Brain pericyte (primary cell): Measurements from ENCODE around the gene STX8.
"Not testable (repeated sequence)": the region's sequence is repeated elsewhere in the genome, so short reads cannot be mapped to it uniquely, and the experiment has no call there.

Experiments used
- DNase-seq: peaks from one replicate; pipeline ENCODE4 v3.0.0-alpha.2; 2012; ENCODE audit warnings: low read depth, low spot score

STX8 gene

DNA sequence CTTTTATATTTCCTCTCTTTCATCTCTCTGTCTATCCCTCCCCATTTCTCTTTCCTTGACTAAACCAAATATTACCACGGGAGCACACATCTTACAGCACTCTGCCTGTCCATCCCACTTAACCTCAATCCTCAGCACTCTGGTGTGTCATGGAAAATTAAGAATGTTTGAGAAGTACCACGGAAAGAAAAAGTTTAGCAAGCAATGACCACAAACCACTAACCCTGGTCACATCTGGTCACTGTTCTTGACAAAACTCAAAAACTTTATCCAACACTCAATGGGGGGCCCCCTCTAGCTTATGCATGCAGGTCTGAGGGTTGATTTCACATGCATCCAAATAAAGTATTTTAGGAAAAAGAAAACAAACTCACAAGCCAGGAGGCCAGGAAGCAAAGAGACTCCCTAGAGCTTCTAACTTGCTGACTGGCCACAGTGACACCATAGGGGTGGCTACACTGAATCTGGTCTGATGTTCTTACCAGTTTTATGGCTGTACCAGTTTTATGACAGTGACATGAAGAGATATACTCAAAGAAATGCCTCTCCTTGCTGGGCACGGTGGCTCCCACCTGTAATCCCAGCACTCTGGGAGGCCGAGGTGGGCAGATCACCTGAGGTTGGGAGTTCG, 229.2 kb downstream of the STX8 start:
- DNase-seq: no peak

DNA sequence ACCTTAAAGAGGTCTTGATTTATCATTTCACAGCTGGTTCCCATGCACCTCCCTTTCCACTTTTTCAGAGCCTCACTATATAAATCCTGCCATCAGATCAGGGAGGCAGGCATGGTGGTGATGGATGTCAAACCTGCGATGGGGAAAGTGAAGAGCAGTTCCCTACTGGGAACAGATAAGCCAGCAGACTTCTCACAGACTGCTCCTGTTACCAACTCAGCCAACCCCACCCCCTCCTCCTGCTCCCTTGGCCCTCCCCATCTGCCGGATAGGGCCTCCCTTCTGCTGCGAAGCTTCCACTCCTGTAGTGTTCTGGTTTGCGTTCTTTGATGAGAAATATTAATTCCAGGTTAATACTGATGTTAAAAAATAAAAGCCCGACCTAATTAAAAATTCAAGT, 232.1 kb downstream of the STX8 start:
- DNase-seq: no peak

DNA sequence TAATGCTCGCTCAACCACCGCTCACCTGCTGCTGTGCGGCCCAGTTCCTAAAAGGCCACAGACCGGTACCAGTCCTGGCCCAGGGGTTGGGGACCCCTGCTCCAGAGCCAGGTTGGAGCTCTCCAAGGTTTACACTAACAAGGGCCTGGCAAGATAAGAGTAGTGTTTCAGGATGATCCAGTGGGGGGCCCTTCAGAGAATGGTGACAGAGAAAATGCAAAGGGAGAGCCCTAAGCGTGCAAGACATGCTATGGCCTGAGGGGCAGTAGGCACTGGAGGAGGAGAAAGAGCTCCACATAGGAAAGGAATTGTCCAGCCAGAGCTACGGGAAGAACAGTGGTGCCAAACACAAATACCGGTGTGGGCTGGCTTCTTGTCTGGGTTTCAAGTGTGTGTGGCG, 233.4 kb downstream of the STX8 start:
- DNase-seq: no peak

DNA sequence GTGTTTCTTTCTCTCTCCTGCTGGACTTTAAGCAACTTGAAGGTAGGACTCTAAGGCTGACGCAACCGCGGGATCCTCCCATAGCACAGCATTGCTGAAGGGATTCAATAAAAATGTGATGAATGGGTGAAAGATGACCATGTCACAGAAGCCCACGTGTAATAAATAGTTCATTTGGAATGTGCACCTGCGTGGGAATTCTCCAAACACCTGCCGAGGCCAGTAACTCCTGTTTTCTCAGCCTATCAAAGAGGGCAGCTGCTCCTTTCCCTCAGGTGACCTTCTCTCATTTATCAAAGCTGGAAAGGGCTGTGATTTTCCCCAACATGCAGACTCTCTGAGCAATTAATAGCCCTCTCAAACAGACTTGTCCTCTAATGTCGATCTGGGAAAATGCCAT, 235.7 kb downstream of the STX8 start:
- DNase-seq: no peak

DNA sequence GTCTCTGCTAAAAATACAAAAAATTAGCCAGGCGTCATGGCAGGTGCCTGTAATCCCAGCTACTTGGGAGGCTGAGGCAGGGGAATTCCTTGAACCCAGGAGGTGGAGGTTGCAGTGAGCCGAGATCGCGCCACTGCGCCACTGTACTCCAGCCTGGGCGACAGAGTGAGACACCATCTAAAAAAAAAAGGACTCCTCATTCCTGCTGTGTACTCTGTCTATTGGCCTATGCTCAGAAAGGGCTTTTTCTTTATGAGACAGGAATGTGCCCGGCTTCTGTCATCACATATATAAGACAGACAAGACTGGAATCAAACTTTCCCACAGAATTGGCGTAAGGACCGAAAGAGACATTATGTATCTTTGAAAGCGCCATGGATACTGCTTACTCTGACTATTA, 236.1 kb downstream of the STX8 start:
- DNase-seq: not testable (repeated sequence)

DNA sequence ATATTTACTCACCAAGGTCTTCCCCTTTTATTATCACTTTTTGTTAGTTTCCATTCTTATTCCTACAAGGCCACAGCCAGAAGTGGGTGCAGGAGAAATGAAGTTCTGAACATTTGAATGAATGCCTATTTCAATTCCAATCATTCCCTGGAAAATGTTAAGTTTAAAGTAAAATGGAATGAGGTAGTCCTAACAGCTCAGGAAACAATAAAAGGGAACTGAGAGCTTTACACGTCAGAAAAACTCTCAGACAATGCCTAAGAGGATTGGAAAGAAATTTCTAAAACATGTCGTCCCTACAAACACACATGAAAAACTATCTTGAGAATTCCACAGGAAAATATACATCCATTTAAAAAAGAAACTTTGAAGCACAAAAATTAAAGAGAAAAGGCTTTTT, 238.8 kb downstream of the STX8 start:
- no peak for DNase-seq

DNA sequence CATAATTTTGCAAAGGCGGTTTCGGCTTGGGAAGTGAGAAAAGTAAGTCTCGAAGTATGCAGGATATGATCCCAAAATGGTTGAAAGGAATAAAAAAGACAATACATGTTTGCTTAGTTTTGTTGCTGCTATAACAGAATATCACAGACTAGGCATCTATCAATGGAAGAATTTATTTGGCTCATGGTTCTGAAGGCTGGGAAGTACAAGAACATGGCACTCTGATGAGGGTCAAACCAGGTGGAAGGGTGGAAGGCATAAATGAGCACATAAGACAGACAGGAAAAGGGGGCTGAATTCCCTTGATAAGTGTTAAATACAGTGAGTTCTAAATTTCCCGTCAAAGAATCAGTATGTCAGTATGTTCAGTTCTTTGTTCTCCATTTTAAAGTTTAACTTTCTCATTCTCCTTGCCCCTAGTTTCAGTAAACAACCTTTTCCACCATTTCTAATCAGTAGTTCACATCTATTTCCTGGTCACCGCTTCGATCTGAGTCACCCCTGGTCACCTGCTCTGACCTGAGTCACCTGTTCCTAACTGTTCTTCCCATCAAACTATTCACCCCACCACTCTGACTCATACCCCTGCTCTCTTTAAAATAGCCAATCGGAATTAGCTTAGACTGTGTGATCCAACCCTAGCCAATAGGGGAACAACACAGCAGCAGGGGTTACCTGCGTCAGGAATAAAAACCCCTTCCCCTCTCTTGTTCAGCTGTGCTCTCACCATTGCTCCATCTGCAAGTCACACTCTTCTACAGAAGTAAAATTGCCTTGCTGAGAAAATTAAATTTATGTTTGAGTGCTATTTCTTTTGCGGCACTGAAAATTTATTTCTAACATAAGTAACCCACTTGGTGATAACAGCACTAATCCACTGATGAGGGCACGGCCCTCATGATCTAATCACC, 240.8 kb downstream of the STX8 start:
- no peak for DNase-seq

DNA sequence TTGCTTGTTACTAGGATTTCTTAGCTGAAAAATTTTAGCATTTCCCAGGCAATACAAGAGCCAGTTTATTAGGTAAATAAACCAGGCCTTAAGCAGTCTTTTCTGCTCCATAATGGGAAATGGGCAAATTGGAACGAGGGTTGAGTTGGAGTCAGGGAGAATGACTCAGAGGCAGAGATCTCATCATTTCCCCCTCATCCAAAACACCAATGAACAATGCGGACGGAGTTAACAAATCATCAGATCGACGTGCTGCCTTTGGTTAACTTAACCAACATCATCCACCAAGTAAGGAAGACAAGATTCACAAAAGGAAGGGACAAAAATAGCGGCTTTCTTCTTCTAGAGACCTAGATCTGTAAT, 243.5 kb downstream of the STX8 start:
- no peak for DNase-seq

DNA sequence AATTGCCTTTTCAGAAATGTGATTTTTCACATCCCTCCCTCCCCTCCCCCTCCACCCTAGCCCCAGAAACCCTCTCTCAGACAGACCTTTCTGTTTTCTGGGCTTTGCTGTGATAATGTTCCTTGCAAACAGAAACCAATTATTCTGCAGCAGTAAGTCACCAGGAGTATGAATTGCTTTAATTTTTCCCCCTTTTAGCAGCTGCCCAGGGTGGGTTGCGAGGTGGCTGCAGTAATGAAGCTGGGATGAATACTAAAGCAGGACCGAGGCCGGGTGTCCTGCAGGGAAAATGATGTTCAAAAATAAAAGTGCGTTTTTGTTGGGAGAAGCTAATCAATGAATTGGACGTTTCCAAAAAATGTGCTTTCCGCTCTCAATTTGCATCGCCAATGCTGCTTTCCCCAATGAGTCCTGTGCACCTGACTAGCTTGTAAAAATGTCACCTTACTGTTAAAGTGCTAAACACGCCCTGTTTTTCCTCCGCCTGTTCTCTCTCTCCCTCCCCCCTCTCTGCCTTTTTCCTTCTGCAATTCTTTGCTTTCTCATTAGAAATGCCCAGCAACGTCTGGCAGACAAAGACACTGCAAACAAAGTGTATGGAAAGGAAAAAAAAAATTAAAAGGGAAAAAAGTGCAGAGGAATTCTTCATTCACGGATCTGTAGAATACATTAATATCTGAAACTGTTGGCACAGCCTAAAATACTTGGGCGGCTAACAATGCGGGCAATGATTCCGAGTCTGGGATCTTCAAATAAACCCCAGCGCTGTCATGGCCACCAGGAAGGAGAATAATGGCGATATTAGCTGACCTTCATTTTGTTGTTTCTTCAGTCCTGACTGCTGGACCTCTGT, 244.1 kb downstream of the STX8 start:
- no peak for DNase-seq

DNA sequence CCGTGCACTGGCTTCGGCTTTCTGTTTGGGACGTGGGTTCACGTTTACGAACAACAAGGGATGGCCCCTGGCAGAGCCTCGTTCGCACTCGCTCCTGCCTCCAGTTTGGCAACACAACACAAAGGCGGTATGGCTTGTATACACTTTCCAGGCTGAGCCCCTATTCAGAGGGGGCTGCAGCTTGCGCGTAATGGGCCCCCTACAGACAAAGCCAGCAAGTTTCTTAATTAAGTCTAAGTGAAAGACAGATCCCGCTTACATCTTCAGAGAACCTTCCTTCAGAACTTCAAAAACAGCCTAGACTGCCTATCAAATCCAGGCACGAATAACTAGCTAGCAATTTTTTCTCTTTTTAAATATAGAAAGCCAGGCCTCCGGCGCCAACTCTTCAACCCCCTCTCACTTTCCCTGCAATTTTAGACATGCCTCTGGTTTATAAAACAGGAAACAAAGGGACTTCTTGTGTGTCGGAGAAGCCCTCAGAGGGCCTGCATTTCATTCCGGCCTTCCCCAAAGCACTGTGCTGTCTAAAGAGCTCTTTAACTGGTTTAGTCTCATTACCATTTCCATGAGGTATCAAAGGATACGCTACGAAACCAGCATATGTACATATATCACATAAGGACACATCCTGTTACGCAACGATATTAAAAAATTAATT, 244.9 kb downstream of the STX8 start:
- no peak for DNase-seq

DNA sequence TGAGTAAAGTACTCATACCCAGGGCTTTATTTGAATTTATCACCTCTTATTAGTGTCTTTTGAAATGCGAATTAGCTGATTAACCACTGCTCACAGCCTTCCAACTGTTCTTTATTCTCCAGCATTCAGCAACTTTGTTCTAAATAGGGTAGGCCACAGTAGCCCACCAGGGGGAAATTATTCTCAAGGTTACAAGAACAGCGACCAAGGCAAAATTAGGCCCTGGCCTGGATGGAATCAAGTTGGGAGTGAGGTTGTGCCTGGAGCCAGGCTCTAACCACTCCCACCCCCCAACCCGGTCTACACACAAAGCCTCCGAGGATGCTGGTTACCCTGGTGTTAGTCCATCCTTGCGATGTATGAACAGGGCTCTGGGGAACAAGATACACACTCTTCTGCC, 245.5 kb downstream of the STX8 start:
- DNase-seq: no peak

DNA sequence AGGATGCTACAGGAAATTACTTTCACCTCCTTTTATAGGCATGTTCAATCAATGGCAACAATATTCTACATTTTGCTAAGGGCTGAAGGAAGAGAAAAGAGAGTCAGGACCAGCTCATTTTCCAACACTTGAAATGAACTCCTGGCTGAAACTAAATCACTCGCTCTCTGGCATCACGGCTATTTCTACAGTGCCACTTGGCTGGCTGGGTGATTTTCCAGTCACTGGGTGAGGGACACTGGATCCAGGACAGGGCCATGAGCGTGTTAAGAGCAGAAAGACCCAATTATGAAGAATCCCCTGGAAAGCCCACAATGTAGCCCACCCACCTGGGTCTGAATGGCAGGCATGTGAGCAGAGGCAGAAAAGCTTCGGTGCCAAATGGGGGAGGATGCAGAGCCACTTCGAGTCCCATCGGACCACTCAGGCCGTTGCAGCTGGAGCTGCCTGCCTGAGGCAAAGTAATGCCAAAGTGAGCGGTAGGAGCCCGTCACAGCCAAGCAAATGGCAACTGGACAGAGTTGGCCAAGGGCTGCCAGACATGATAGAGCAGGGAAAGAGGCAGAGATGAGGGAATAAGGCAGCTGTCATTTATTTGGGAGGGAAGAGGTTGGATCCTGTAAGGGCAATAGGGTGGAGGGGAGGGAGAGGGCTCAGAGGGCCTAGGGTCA, 246.2 kb downstream of the STX8 start:
- no peak for DNase-seq

DNA sequence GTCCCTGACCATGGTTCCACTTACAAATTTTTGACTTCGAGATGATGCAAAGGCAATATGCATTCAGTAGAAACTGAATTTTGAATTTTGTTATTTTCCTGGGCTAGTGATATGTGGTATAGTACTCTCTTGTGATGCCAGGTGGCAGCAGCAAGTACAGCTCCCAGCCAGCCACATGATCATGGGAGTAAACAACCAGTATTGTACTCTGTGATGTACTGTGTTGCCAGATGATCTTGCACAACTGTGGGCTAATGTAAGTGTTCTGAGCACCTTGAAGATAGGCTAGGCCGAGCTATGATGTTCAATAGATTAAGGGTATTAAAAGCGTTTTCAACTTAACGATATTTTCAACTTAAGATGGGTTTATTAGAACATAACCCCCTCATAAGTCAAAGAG, 250.8 kb downstream of the STX8 start:
- no peak for DNase-seq

DNA sequence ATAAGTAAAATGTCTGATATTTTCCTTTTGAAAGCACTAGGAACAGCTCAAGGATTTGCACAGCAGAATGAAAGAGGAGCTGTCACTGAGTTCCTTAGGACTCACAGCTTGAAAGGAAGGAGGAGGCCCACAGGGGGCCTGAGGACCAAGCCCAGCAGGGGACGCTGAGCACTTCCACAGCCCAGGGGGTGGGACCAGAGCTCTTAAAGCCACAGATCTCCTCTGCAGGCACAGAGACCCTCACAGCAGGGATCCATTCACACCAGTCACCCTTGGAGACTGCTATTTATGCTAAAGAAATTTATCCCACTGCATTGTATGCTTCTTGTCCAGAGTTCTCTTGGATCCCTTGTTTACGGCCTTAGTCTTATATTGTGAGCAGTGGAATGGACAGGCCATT, 253.3 kb downstream of the STX8 start:
- DNase-seq: no peak

DNA sequence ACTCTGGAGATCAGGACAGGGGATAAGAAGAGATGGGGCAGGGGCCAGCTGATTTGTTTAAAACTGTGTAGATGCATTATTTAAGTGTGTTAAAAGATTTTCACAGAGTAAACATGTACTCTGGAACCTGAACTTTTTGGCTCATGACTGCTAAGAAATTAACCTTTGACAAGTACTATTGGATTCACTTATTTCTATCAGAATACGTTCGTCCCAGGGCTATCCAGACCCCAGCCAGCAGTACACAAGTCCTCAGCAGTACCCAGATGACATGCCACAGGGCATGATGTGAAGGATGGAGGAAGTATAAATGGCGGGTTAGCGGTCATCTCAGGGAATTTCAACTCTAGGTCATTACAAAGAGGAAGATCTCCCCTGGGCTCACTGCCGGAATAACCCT, 253.7 kb downstream of the STX8 start:
- DNase-seq: no peak

DNA sequence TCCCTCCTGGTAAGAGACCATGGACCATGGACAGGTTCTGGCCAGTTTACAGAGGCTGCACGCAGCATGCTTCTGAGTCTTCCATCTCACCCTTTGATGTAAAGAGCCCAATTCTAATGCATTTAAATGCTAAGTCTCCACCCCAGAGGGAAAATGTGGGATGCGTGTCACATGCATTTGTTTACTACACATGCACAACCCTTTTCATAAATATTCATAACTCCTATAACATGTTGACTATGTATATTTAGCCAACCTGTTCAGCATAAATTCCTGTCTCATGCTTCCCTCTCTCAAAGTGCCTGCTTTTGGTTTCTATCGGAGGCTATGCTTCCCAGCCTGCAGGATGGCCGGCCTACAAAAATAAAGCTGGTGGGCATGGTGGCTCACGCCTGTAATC, 260.3 kb downstream of the STX8 start:
- no peak for DNase-seq

DNA sequence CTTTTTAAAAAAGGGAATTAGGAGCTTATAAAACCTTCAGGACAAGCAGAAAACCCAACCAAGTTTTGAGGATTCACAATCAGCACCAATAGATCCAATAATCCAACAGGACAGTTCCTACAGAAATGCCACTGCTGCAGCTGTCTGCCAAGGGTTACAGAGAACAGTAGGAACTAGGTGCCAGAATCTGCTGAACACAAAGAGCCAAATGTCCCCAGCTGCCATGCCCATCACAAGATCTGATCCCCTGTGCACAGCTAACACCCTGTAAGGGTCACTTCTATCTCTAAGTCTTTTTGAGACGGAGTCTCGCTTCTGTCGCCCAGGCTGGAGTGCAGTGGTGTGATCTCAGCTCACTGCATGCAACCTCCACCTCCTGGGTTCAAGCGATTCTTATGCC, 262.3 kb downstream of the STX8 start:
- DNase-seq: no peak

DNA sequence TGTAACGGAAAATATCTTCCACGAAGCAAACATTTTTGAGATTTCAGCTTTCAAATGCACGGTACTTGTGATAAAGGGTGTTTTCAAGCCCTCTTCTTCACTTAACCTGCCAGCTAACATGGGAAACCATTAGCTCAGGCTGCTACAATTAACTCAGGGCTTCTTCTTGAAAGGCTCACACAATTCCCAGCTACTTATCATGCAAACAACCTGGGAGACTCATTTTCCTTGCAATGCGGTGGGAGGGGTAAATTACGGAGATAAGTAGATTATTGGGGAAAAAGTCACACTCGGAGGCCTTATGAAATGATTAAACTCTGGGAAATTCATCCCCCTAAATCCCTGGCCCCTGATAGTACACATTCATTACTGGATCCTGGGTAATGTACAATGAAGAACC, 266.4 kb downstream of the STX8 start:
- no peak for DNase-seq

DNA sequence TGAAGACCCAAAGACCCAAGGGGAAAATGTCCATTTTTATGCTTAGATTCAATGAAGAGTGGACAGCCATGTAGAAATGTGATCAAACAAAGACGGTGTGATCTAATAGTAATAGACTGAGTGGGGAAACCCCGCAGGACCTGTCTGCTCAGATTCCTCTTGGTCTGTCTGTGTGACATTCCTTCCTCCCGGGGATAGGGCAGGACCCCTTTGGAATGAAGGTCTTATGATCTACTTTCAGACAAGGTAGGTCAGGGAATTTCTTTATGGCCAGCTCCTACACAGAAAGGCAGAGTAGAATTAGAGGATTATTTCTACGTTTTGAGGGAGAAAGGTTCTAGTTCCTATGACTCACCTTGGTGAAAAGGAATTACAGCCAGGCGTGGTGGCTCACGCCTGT, 267.6 kb downstream of the STX8 start:
- DNase-seq: no peak

DNA sequence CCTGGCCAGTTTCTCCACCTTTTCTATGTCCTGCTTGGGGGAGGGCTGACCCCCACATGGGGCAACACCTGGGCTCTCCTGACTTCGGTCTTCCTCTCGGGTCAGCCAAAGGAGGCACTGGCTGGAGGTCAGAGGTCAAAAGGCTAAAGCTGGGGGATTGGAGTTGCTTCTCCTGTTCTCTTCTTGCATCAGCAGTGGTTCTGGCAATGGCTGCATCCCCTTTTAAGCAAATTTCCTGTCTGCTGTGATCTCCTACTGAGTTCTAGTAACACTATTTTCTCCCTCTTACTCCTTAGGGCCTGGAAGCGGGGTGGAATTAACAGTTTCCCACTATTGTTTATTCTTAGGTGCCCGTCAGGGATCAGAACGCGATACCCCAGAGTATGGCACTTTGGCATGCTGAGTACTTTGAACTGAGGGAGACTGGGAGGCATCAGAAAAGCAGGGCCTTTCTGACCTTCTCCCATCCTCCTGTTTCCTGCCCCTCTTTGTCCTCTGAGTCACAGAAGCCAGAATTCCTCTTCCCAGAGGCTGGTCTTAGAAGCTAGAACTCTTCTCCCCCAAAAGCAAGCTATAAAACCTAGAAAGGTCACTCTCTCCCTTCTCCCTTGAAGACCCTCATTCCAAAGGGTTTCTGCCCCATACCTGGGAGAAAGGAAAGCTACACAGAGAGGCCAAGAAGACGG, 268.2 kb downstream of the STX8 start:
- DNase-seq: no peak

DNA sequence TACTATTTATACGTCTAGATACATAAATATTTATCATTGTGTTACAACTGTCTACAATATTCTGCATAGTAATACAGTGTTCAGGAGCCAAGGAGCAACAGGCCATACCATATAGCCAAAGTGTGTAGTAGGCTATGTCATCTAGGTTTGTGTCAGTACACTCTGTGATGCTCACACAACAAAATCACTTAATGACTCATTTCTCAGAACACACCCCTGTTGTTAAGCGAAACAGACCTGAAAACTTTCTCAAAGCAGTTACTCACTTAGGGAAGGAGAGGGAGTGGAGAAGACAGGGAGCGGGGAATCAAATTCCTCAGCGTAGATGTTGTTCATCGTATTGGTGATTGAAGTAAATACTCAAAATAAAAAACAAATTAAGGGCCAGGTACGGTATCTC, 269.5 kb downstream of the STX8 start:
- DNase-seq: no peak
